CD14-positive monocyte (primary cell): ENCODE measurements around the gene JADE1. TPM values are rescaled to one million over a fixed set of nuclear protein-coding genes. Genes with fewer than 3 reads are reported as not detected.

Source experiments
- DNase-seq, 3 donors: peaks; one replicate each; pipeline ENCODE4 v3.0.0-alpha.2; 2011 to 2022
- H2AFZ ChIP-seq: 2 replicates; pipeline ENCODE4 v1.6.0; 2012; ENCODE audit warnings: mild to moderate bottlenecking, low read depth, low read length, inconsistent platforms; ENCODE audit not compliant: insufficient read depth, poor library complexity, severe bottlenecking
- H3K27ac ChIP-seq, 2 donors: 1 replicate in 1 of 2; 2 replicates in 1 of 2; pipeline ENCODE4 v1.5.1; 2012 to 2013; ENCODE audit warnings: low read length in 2 of 2, control low read depth in 1 of 2, inconsistent platforms in 1 of 2, low read depth in 1 of 2, mild to moderate bottlenecking in 1 of 2
- H3K27me3 ChIP-seq, 2 donors: one replicate each; pipeline versions ENCODE4 v1.6.0 to v1.6.1; 2011 to 2013; ENCODE audit warnings: low read length in 2 of 2; ENCODE audit not compliant: control insufficient read depth in 2 of 2, insufficient read depth in 2 of 2
- H3K36me3 ChIP-seq, 2 donors: replicated peaks in 1 of 2; 1 replicate in 1 of 2; 2 replicates in 1 of 2; pipeline versions ENCODE4 v1.5.1 to v1.6.1; 2012 to 2013; ENCODE audit warnings: low read length in 2 of 2, control low read depth in 1 of 2, inconsistent platforms in 1 of 2, mild to moderate bottlenecking in 1 of 2; ENCODE audit not compliant: insufficient read depth in 2 of 2, control insufficient read depth in 1 of 2
- H3K4me1 ChIP-seq, 2 donors: 1 replicate in 1 of 2; 2 replicates in 1 of 2; pipeline versions ENCODE4 v1.5.1 to v1.6.1; 2012 to 2013; ENCODE audit warnings: low read length in 2 of 2, control low read depth in 1 of 2, inconsistent platforms in 1 of 2, mild to moderate bottlenecking in 1 of 2, moderate library complexity in 1 of 2; ENCODE audit not compliant: insufficient read depth in 2 of 2, control insufficient read depth in 1 of 2
- H3K4me2 ChIP-seq: replicated peaks from 2 replicates; pipeline ENCODE3; 2012; ENCODE audit warnings: low read length, moderate library complexity, mild to moderate bottlenecking; ENCODE audit not compliant: poor library complexity, severe bottlenecking; ENCODE audit errors: extremely low read depth
- H3K4me3 ChIP-seq, 3 experiments: fragments of 200-600 bp in 1 of 3; sonication (generic) in 1 of 3; replicated peaks in 1 of 3; 1 replicate in 2 of 3; 2 replicates in 1 of 3; pipeline ENCODE4 v1.5.1; 2011 to 2013; ENCODE audit warnings: low read length in 3 of 3, mild to moderate bottlenecking in 3 of 3, control low read depth in 2 of 3, low read depth in 2 of 3, inconsistent platforms in 1 of 3, moderate library complexity in 1 of 3
- H3K79me2 ChIP-seq: 2 replicates; pipeline ENCODE4 v1.6.0; 2012; ENCODE audit warnings: mild to moderate bottlenecking, control low read depth, inconsistent platforms, low read length, moderate library complexity; ENCODE audit not compliant: insufficient read depth
- H3K9ac ChIP-seq: 2 replicates; pipeline ENCODE4 v1.6.0; 2017; ENCODE audit warnings: low read length, mild to moderate bottlenecking; ENCODE audit not compliant: insufficient read depth, poor library complexity, severe bottlenecking
- H3K9me3 ChIP-seq, 2 donors: replicated peaks in 1 of 2; 1 replicate in 1 of 2; 2 replicates in 1 of 2; pipeline versions ENCODE4 v1.5.1 to v1.6.1; 2012 to 2013; ENCODE audit warnings: low read length in 2 of 2, control low read depth in 1 of 2; ENCODE audit not compliant: control insufficient read depth in 1 of 2, insufficient read depth in 1 of 2
- H4K20me1 ChIP-seq: 2 replicates; pipeline ENCODE4 v1.6.0; 2012; ENCODE audit warnings: mild to moderate bottlenecking, low read length, control low read depth, moderate library complexity; ENCODE audit not compliant: insufficient read depth
- H3K27ac Mint-ChIP-seq, 7 donors: one replicate each; pipeline ENCODE4 v1.8.0; 2020; ENCODE audit warnings: mild to moderate bottlenecking in 7 of 7, mixed read lengths in 7 of 7, moderate library complexity in 6 of 7, inconsistent platforms in 2 of 7
- H3K27me3 Mint-ChIP-seq, 3 donors: one replicate each; pipeline ENCODE4 v1.8.0; 2021 to 2022; ENCODE audit warnings: low read depth in 3 of 3, mild to moderate bottlenecking in 3 of 3, mixed read lengths in 3 of 3, moderate library complexity in 3 of 3, inconsistent platforms in 1 of 3
- H3K36me3 Mint-ChIP-seq, 2 donors: one replicate each; pipeline ENCODE4 v1.8.0; 2020; ENCODE audit warnings: mixed read lengths in 2 of 2, inconsistent platforms in 1 of 2, mild to moderate bottlenecking in 1 of 2
- H3K4me1 Mint-ChIP-seq: one replicate; pipeline ENCODE4 v1.8.0; 2020; ENCODE audit warnings: mild to moderate bottlenecking, mixed read lengths
- H3K4me3 Mint-ChIP-seq, 2 donors: one replicate each; pipeline ENCODE4 v1.8.0; 2020; ENCODE audit warnings: mild to moderate bottlenecking in 2 of 2, mixed read lengths in 2 of 2, moderate library complexity in 1 of 2
- H3K9me3 Mint-ChIP-seq, 7 donors: one replicate each; pipeline ENCODE4 v1.8.0; 2020 to 2022; ENCODE audit warnings: mixed read lengths in 7 of 7, mild to moderate bottlenecking in 6 of 7, moderate library complexity in 6 of 7, inconsistent platforms in 2 of 7
- WGBS: methylation state at CpG from one replicate; pipeline ENCODE4 v1.1.5; 2013; ENCODE audit warnings: missing lambda C conversion rate; ENCODE audit not compliant: insufficient coverage; 5-methylcytosine and 5-hydroxymethylcytosine counted together
- intact Hi-C, 2 donors: fragments of 100-400 bp; cut with micrococcal nuclease; formaldehyde crosslinking; loops; one replicate each; pipeline versions ENCODE4 v1.15.0 to v1.15.1; 2023
- polyA plus RNA-seq, 3 donors: library from polyadenylated mRNA; depleted of rRNA in 1 of 3; unstranded in 2 of 3; stranded (reverse) in 1 of 3; fragments of 300-500 nt in 2 of 3; fragments of >200 nt in 1 of 3; fragmentation: Illumina TruSeq in 2 of 3; gene quantifications; 1 replicate in 2 of 3; 2 replicates in 1 of 3; pipeline ENCODE4 v1.2.3, GENCODE V29; 2012 to 2021
- TF ChIP-seq, protein P1 (sequence below): fragments of 200-600 bp; IDR thresholded peaks from one replicate; pipeline ENCODE4 v1.8.0; 2022; ENCODE audit warnings: antibody characterized with exemption, mild to moderate bottlenecking

JADE1 gene
- polyA plus RNA-seq, 3 donors: 7.3 to 12.8 (median 12.3) TPM

DNA sequence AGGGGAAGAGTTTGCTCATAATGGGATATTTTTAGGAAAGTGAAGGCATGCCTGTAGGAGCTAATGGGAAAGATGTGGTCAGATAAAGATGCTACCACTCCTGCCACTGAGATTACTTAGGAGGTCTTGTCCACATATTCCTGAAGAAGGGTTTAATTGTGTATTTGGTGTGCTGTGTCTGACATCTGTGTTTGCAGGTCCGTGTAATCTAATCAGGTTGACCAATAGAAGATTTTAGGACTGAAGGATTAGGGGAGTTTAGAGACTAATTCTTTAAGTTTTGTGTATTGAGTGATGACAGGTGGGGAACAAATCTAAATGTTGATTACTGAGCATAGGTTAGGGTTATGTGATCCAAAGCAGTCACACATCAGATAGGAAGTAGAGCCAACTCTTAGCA lies 57.2 kb downstream of the JADE1 start:
- H3K4me3 Mint-ChIP-seq: no peak overlapping the region
- Histone ChIP-seq H3K79me2 (peaks cover 5% of the 10 kb centered on the region), H3K36me3 (peaks cover 16 to 74% of the 10 kb centered on the region in 2 donors), H2AFZ (no peak overlapping the region), H4K20me1 (peaks cover 3% of the 10 kb centered on the region), H3K27me3 (no peaks in the 10 kb centered on the region), H3K4me2 (no peak overlapping the region), H3K9ac (no peak overlapping the region), H3K9me3 (no peaks in the 10 kb centered on the region), H3K4me3 (no peak overlapping the region), H3K4me1 (peaks cover 18 to 25% of the 10 kb centered on the region in 2 donors), H3K27ac (peak overlapping the region in 1 of 2 donors; percentile 25)
- H3K27me3 Mint-ChIP-seq: peaks cover 0 to 2% (median 0%) of the 10 kb centered on the region in 3 donors
- no peaks in the 10 kb centered on the region for H3K9me3 Mint-ChIP-seq
- intact Hi-C loops: loop anchor here in 1 of 2 donors (10.0 kb wide), 1 partner anchor 412 kb away; no protein-coding TSS in a partner anchor
- H3K27ac Mint-ChIP-seq: peak overlapping the region in 1 of 7 donors; percentile 10
- WGBS: 100% methylated on average over 1 of the region's 1 CpG
- no peak for DNase-seq
- H3K4me1 Mint-ChIP-seq: peaks cover 28% of the 10 kb centered on the region
- TF ChIP-seq, protein P1, sequence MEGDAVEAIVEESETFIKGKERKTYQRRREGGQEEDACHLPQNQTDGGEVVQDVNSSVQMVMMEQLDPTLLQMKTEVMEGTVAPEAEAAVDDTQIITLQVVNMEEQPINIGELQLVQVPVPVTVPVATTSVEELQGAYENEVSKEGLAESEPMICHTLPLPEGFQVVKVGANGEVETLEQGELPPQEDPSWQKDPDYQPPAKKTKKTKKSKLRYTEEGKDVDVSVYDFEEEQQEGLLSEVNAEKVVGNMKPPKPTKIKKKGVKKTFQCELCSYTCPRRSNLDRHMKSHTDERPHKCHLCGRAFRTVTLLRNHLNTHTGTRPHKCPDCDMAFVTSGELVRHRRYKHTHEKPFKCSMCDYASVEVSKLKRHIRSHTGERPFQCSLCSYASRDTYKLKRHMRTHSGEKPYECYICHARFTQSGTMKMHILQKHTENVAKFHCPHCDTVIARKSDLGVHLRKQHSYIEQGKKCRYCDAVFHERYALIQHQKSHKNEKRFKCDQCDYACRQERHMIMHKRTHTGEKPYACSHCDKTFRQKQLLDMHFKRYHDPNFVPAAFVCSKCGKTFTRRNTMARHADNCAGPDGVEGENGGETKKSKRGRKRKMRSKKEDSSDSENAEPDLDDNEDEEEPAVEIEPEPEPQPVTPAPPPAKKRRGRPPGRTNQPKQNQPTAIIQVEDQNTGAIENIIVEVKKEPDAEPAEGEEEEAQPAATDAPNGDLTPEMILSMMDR: no peak
- H3K36me3 Mint-ChIP-seq: peaks cover 61 to 72% of the 10 kb centered on the region in 2 donors

DNA sequence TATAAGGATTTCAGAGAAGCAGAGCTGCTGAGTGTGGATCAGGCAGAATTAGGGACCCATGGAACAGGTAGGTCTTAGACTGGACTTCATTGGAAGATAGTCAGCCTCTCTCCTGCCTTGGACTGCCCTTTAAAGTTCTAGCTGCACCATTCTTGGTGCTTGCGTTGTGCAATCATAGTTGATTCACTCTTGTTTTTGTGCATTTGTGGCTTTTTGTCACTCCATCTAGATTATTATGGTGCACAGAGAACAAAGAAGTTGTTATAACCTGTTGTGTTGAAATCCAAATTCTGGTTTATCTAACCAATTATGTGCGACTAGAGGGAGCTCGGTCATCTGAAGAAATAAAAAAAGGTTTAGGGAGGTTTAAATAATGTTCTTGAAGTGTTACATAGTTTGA lies 59.3 kb downstream of the JADE1 start:
- no peak overlapping the region for H3K4me2 ChIP-seq
- peak overlapping the region in 1 of 2 donors; percentile 60 for H3K27ac ChIP-seq
- H3K4me3 Mint-ChIP-seq: no peak overlapping the region
- peaks cover 5 to 9% of the 10 kb centered on the region in 2 donors for H3K4me1 ChIP-seq
- no peak overlapping the region for H2AFZ ChIP-seq
- DNase-seq: no peak
- H3K27ac Mint-ChIP-seq: peak overlapping the region in 2 of 7 donors; percentile 3 to 21
- peaks cover 2% of the 10 kb centered on the region for H3K79me2 ChIP-seq
- H4K20me1 ChIP-seq: no peaks in the 10 kb centered on the region
- no peaks in the 10 kb centered on the region for H3K9me3 ChIP-seq
- peaks cover 32 to 85% of the 10 kb centered on the region in 2 donors for H3K36me3 ChIP-seq
- H3K9ac ChIP-seq: no peak overlapping the region
- no peaks in the 10 kb centered on the region for H3K27me3 ChIP-seq
- intact Hi-C loops: loop anchor here in 1 of 2 donors (10.0 kb wide), 1 partner anchor 414 kb away; no protein-coding TSS in a partner anchor
- TF ChIP-seq, protein P1: no peak
- H3K4me3 ChIP-seq: no peak overlapping the region
- H3K36me3 Mint-ChIP-seq: peaks cover 61 to 71% of the 10 kb centered on the region in 2 donors
- H3K4me1 Mint-ChIP-seq: peaks cover 11% of the 10 kb centered on the region
- no peaks in the 10 kb centered on the region for H3K9me3 Mint-ChIP-seq
- WGBS: no CpG with 5 or more reads among the region's 3 CpGs
- H3K27me3 Mint-ChIP-seq: no peaks in the 10 kb centered on the region
